KMS-11 (cell line): ENCODE results near the gene TPTE.
"Not testable (repeated sequence)": the region's sequence is repeated elsewhere in the genome, so short reads cannot be mapped to it uniquely, and the experiment has no call there.

Source experiments
- H2AFZ ChIP-seq: fragments of 200-600 bp; sonication (generic); 2 replicates; pipeline ENCODE4 v1.6.1; 2016; ENCODE audit warnings: antibody characterized with exemption, mixed run types, low read depth
- H3K27ac ChIP-seq: fragments of 200-600 bp; sonication (generic); 2 replicates; pipeline ENCODE4 v1.6.1; 2016; ENCODE audit warnings: mild to moderate bottlenecking, mixed run types
- H3K27me3 ChIP-seq: fragments of 200-600 bp; sonication (generic); 2 replicates; pipeline ENCODE4 v1.6.1; 2017; ENCODE audit warnings: mild to moderate bottlenecking, low read depth, mixed run types, moderate library complexity; ENCODE audit not compliant: insufficient read depth
- H3K36me3 ChIP-seq: fragments of 200-600 bp; sonication (generic); 2 replicates; pipeline ENCODE4 v1.6.1; 2017; ENCODE audit warnings: mild to moderate bottlenecking, mixed run types; ENCODE audit not compliant: insufficient read depth
- H3K4me1 ChIP-seq: fragments of 200-600 bp; sonication (generic); 2 replicates; pipeline ENCODE4 v1.6.1; 2016; ENCODE audit warnings: mild to moderate bottlenecking, low read depth, mixed run types; ENCODE audit not compliant: poor library complexity, severe bottlenecking
- H3K4me2 ChIP-seq: fragments of 200-600 bp; sonication (generic); 2 replicates; pipeline ENCODE4 v1.7.0; 2016; ENCODE audit warnings: mild to moderate bottlenecking, mixed run types
- H3K4me3 ChIP-seq: fragments of 200-600 bp; sonication (generic); IDR thresholded peaks from 2 replicates; pipeline ENCODE4 v1.6.1; 2017; ENCODE audit warnings: low read depth, low read length, mixed read lengths; ENCODE audit not compliant: insufficient read depth
- H3K79me2 ChIP-seq: fragments of 200-600 bp; sonication (generic); 2 replicates; pipeline ENCODE4 v1.6.1; 2016; ENCODE audit warnings: low read depth, mixed run types; ENCODE audit not compliant: insufficient read depth
- H3K9ac ChIP-seq: fragments of 200-600 bp; sonication (generic); 2 replicates; pipeline ENCODE4 v1.6.1; 2016; ENCODE audit warnings: mild to moderate bottlenecking, mixed run types
- H4K20me1 ChIP-seq: fragments of 200-600 bp; sonication (generic); 2 replicates; pipeline ENCODE4 v1.6.1; 2016; ENCODE audit warnings: mild to moderate bottlenecking, mixed run types; ENCODE audit not compliant: insufficient read depth
- CTCF ChIP-seq: fragments of 200-600 bp; sonication (generic); conservative IDR thresholded peaks from 2 replicates; pipeline ENCODE4 v1.6.1; 2017; ENCODE audit warnings: low read depth, mild to moderate bottlenecking, antibody characterized with exemption, low read length, moderate library complexity, mixed read lengths

The TPTE gene

GRCh38 chr21:10616535-10616934 is 95.2 kb downstream of the TPTE start:
- H3K4me1 ChIP-seq: no peaks in the 10 kb centered on the region
- H4K20me1 ChIP-seq: no peaks in the 10 kb centered on the region
- H3K27me3 ChIP-seq: no peaks in the 10 kb centered on the region
- H3K4me3 ChIP-seq: no peak overlapping the region
- no peaks in the 10 kb centered on the region for H3K36me3 ChIP-seq
- H3K9ac ChIP-seq: no peak overlapping the region
- H3K4me2 ChIP-seq: no peak overlapping the region
- no peak for TF ChIP-seq CTCF
- H3K27ac ChIP-seq: no peak overlapping the region
- no peak overlapping the region for H2AFZ ChIP-seq
- H3K79me2 ChIP-seq: no peaks in the 10 kb centered on the region

- not testable (repeated sequence) for H3K36me3 ChIP-seq, H3K9ac ChIP-seq, H4K20me1 ChIP-seq, H3K4me1 ChIP-seq, H2AFZ ChIP-seq, H3K79me2 ChIP-seq, H3K27ac ChIP-seq, H3K4me2 ChIP-seq, H3K27me3 ChIP-seq, H3K4me3 ChIP-seq
These were observed 95.9 kb downstream of the TPTE start for GRCh38 chr21:10617133-10617752.

GRCh38 chr21:10627316-10627863 is 106.0 kb downstream of the TPTE start:
- H3K9ac ChIP-seq: no peak overlapping the region
- no peaks in the 10 kb centered on the region for H3K4me1 ChIP-seq
- H3K79me2 ChIP-seq: no peaks in the 10 kb centered on the region
- no peak overlapping the region for H3K27ac ChIP-seq
- TF ChIP-seq CTCF: no peak
- H3K4me3 ChIP-seq: no peak overlapping the region
- H2AFZ ChIP-seq: no peak overlapping the region
- no peaks in the 10 kb centered on the region for H4K20me1 ChIP-seq
- no peak overlapping the region for H3K4me2 ChIP-seq
- H3K36me3 ChIP-seq: no peaks in the 10 kb centered on the region
- H3K27me3 ChIP-seq: no peaks in the 10 kb centered on the region

- H3K27me3 ChIP-seq, H3K4me1 ChIP-seq, H2AFZ ChIP-seq, H3K27ac ChIP-seq, H4K20me1 ChIP-seq, H3K79me2 ChIP-seq, H3K36me3 ChIP-seq, H3K9ac ChIP-seq, H3K4me2 ChIP-seq, H3K4me3 ChIP-seq: not testable (repeated sequence)
These were observed 107.9 kb downstream of the TPTE start for GRCh38 chr21:10629239-10629638.

- H3K4me1 ChIP-seq, H2AFZ ChIP-seq, H3K4me2 ChIP-seq, H3K27ac ChIP-seq, H3K79me2 ChIP-seq, H3K4me3 ChIP-seq, H3K9ac ChIP-seq, H3K27me3 ChIP-seq, H4K20me1 ChIP-seq, H3K36me3 ChIP-seq: not testable (repeated sequence)
These were observed 109.4 kb downstream of the TPTE start for GRCh38 chr21:10630829-10631228.

GRCh38 chr21:10631316-10631715 is 109.9 kb downstream of the TPTE start:
- H3K27me3 ChIP-seq, H3K9ac ChIP-seq, H3K4me3 ChIP-seq, H4K20me1 ChIP-seq, H3K79me2 ChIP-seq, H2AFZ ChIP-seq, H3K4me2 ChIP-seq, H3K27ac ChIP-seq, H3K4me1 ChIP-seq, H3K36me3 ChIP-seq: not testable (repeated sequence)

- not testable (repeated sequence) for H3K4me3 ChIP-seq, H3K27me3 ChIP-seq, H3K4me2 ChIP-seq, H4K20me1 ChIP-seq, H3K36me3 ChIP-seq, H3K27ac ChIP-seq, H3K9ac ChIP-seq, H2AFZ ChIP-seq, H3K4me1 ChIP-seq, H3K79me2 ChIP-seq
These were observed 116.8 kb downstream of the TPTE start for GRCh38 chr21:10638144-10638543.
